ENCODE measurements around the gene SCARB2. TPM values are rescaled to one million over a fixed set of nuclear protein-coding genes. Genes with fewer than 3 reads are reported as not detected.

Gene SCARB2
- total RNA-seq, 1 donor from 2014 or later = 173 TPM

DNA sequence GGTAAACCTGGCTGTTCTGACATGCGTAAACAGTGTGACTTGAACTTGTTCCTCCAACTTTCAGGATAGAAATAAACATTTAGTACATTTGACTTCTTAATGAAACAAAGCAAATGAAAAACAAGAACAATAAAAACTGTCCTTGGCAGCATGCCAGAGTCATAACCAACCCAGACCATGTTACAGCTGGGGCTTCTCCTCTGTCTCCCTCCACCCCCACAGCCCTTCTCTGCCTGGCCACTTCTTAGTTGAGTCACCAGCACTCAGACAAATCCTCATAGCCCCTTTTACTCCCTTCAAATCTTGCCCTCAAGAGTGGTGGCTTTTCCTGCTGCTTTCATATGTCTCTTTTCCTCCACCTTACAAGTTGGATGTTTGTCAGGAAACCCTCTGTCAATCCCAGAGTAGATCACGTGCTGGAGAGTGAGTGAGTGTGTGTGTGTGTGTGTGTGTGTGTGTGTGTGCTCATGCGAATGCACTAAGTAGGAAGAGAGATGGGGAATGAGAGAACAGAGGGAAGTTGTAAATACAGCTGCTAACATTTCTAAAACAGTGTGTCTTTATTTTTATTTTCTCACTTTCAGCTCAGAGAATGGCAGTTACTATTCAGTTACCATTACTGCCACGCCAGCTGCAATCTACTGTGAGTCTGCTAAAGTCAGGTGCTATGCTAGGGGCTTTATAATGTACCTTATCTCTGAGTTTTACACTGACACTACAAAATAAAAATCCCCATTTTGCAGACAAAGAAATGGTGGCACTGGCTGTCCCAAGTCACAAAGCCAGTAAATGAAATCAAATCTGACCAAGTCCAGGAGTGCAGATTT is 15.0 kb downstream of the SCARB2 start:
- no peak overlapping the region for H3K4me3 ChIP-seq (ENCODE audit: low read depth, low read length)
- peaks cover 1% of the 10 kb centered on the region for H3K36me3 ChIP-seq (ENCODE audit: control insufficient read depth, insufficient read depth, low read length)
- TF ChIP-seq, protein P1, sequence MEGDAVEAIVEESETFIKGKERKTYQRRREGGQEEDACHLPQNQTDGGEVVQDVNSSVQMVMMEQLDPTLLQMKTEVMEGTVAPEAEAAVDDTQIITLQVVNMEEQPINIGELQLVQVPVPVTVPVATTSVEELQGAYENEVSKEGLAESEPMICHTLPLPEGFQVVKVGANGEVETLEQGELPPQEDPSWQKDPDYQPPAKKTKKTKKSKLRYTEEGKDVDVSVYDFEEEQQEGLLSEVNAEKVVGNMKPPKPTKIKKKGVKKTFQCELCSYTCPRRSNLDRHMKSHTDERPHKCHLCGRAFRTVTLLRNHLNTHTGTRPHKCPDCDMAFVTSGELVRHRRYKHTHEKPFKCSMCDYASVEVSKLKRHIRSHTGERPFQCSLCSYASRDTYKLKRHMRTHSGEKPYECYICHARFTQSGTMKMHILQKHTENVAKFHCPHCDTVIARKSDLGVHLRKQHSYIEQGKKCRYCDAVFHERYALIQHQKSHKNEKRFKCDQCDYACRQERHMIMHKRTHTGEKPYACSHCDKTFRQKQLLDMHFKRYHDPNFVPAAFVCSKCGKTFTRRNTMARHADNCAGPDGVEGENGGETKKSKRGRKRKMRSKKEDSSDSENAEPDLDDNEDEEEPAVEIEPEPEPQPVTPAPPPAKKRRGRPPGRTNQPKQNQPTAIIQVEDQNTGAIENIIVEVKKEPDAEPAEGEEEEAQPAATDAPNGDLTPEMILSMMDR (IDR thresholded peaks at IDR 0.05; ENCODE audit: insufficient read depth, low read length, severe bottlenecking) = no peak
- no peaks in the 10 kb centered on the region for H3K27me3 ChIP-seq (ENCODE audit: control insufficient read depth, insufficient read depth, low read length)
- FAIRE-seq (no peak), DNase-seq (ENCODE audit: low read depth) (peak; percentile 61)

DNA sequence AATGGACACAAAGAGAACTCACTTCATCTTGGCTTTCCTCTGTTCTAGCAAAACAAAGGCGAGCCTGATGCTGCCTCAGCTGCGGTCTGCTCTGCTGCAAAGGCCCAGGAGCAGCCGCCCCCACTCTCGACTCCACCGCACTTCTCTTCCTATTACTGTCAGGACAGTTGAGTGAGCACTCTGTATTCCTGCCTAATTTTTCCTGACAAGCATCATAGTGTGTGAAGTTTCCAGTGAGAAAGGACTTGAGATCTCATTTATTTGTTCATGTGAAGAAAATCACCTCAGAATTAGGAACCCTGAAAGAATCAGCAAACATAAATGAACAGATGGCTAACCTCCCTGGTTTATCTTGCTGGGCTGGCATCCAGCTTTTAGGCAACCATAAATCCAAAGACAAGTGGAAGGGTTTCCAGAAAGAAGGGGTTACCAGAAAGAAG is 15.6 kb downstream of the SCARB2 start:
- FAIRE-seq (no peak), DNase-seq (ENCODE audit: low read depth) (no peak)
- Histone ChIP-seq H3K4me3 (ENCODE audit: low read depth, low read length) (no peak overlapping the region), H3K36me3 (ENCODE audit: control insufficient read depth, insufficient read depth, low read length) (peaks cover 5% of the 10 kb centered on the region), H3K27me3 (ENCODE audit: control insufficient read depth, insufficient read depth, low read length) (no peaks in the 10 kb centered on the region)
- TF ChIP-seq, protein P1 (IDR thresholded peaks at IDR 0.05; ENCODE audit: insufficient read depth, low read length, severe bottlenecking) = no peak

GRCh38 chr4:76197031-76197743 is 16.4 kb downstream of the SCARB2 start:
- no peak overlapping the region for H3K4me3 ChIP-seq (ENCODE audit: low read depth, low read length)
- FAIRE-seq (no peak), DNase-seq (ENCODE audit: low read depth) (no peak)
- H3K36me3 ChIP-seq (ENCODE audit: control insufficient read depth, insufficient read depth, low read length) = peaks cover 10% of the 10 kb centered on the region
- H3K27me3 ChIP-seq (ENCODE audit: control insufficient read depth, insufficient read depth, low read length) = no peaks in the 10 kb centered on the region
- TF ChIP-seq, protein P1 (IDR thresholded peaks at IDR 0.05; ENCODE audit: insufficient read depth, low read length, severe bottlenecking) = no peak

DNA sequence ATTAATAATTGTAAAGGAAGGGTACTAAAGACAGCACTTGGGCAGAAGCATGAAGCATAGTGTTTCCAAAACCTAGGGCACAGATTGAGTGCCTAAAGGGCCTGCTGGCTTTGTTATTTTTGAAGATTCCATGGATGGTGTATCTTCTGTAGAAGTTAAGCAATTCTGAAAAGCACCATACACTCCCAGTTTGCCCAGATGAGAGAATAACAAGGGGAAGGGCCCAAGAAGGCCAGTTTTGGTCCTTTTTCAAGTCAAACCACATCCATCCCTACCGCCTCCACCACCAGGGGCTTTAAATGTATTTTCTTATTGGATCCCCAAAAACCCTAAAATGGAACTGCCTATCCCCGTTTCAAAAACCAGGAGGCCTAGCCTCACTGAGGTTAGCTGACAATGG is 17.2 kb downstream of the SCARB2 start:
- Histone ChIP-seq H3K4me3 (ENCODE audit: low read depth, low read length) (no peak overlapping the region), H3K36me3 (ENCODE audit: control insufficient read depth, insufficient read depth, low read length) (peaks cover 11% of the 10 kb centered on the region), H3K27me3 (ENCODE audit: control insufficient read depth, insufficient read depth, low read length) (no peaks in the 10 kb centered on the region)
- TF ChIP-seq, protein P1 (IDR thresholded peaks at IDR 0.05; ENCODE audit: insufficient read depth, low read length, severe bottlenecking) = no peak
- FAIRE-seq = no peak
- no peak for DNase-seq (ENCODE audit: low read depth)

GRCh38 chr4:76195326-76195725 is 18.3 kb downstream of the SCARB2 start:
- TF ChIP-seq, protein P1 (IDR thresholded peaks at IDR 0.05; ENCODE audit: insufficient read depth, low read length, severe bottlenecking) = no peak
- Histone ChIP-seq H3K36me3 (ENCODE audit: control insufficient read depth, insufficient read depth, low read length) (peaks cover 13% of the 10 kb centered on the region), H3K4me3 (ENCODE audit: low read depth, low read length) (no peak overlapping the region), H3K27me3 (ENCODE audit: control insufficient read depth, insufficient read depth, low read length) (no peaks in the 10 kb centered on the region)
- DNase-seq (ENCODE audit: low read depth) = peak; percentile 63
- FAIRE-seq = no peak
